Measurements from ENCODE around the gene HEG1.

HEG1 gene

DNA sequence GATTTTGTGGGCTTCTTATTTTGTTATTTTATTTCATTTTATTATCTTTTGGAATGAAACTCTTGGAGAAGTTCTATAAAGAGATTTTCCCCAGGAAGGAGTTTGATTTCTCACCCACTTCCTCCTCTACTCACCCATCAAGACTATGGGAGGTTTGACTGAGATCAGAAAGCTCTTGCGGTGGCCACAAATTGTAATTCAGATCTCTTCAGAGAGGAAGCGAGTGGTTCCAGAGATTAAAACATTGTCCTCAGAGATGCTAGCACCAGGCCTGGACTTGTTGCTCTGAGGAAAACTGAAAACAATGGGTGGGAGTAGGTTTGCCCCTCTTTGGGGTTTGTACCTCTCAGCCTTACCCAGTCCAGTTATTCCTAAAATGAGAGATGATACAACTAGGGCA, 113.2 kb downstream of the HEG1 start:
- Histone ChIP-seq H3K4me1 (ENCODE audit: control insufficient read depth in 1 of 2, insufficient read depth in 2 of 2, low read length in 2 of 2) (peaks cover 3 to 5% of the 10 kb centered on the region in 2 experiments), H3K36me3 (ENCODE audit: control insufficient read depth in 1 of 2, insufficient read depth in 2 of 2, low read length in 2 of 2) (no peaks in the 10 kb centered on the region), H3K79me1 (ENCODE audit: low read length) (no peaks in the 10 kb centered on the region), H2BK120ac (ENCODE audit: insufficient read depth, low read length, poor library complexity) (no peak overlapping the region), H3K9ac (ENCODE audit: low read length) (no peak overlapping the region), H3K9me3 (ENCODE audit: insufficient read depth, low read depth, low read length) (no peaks in the 10 kb centered on the region), H3K4ac (ENCODE audit: low read depth, low read length) (no peak overlapping the region), H2BK5ac (ENCODE audit: low read depth, low read length, poor library complexity) (no peak overlapping the region), H4K12ac (ENCODE audit: low read depth, low read length) (no peak overlapping the region), H3K23ac (ENCODE audit: low read length) (no peak overlapping the region), H3K4me2 (ENCODE audit: low read length) (no peak overlapping the region), H3K14ac (ENCODE audit: low read length) (no peak overlapping the region), H4K91ac (ENCODE audit: low read depth, low read length) (no peak overlapping the region), H3K18ac (ENCODE audit: low read length) (no peak overlapping the region), H2BK12ac (ENCODE audit: low read length) (no peak overlapping the region), H2AK5ac (ENCODE audit: low read length) (no peak overlapping the region), H3K27ac (ENCODE audit: low read depth, low read length) (no peak overlapping the region), H3K79me2 (ENCODE audit: control insufficient read depth, insufficient read depth, low read length, poor library complexity) (no peaks in the 10 kb centered on the region), H2AFZ (ENCODE audit: insufficient read depth, low read length, poor library complexity) (no peak overlapping the region), H4K8ac (ENCODE audit: low read depth, low read length) (no peak overlapping the region), H3K27me3 (ENCODE audit: insufficient read depth, low read length) (no peaks in the 10 kb centered on the region), H3K4me3 (ENCODE audit: low read depth, low read length) (no peak overlapping the region)
- DNase-seq: no peak
- WGBS (ENCODE audit: extremely low coverage, insufficient coverage, insufficient read length): no CpG with 5 or more reads among the region's 2 CpGs

DNA sequence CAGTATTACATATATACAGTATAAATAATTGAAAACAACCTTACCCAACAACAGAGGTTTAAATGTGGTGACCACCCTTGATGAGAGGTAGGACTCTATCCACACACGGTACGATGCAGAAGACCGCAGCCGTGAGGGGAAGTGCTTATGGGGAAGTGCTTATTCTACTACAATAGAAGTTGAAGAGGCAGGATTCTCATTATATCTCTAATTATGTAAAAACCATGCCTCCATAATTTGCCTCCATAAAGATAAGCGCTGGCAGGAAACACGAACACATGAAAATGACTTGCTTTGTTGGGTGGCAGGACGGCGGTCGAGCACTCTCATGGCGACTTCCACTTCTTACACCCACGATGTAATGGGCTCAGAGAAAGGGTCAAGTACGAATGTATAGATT, 114.0 kb downstream of the HEG1 start:
- H3K4me3 ChIP-seq (ENCODE audit: low read depth, low read length): no peak overlapping the region
- H3K14ac ChIP-seq (ENCODE audit: low read length): no peak overlapping the region
- no peak overlapping the region for H2AK5ac ChIP-seq (ENCODE audit: low read length)
- H3K23ac ChIP-seq (ENCODE audit: low read length): no peak overlapping the region
- H4K12ac ChIP-seq (ENCODE audit: low read depth, low read length): no peak overlapping the region
- no peak overlapping the region for H3K4ac ChIP-seq (ENCODE audit: low read depth, low read length)
- H3K4me1 ChIP-seq (ENCODE audit: control insufficient read depth in 1 of 2, insufficient read depth in 2 of 2, low read length in 2 of 2): peaks cover 3 to 5% of the 10 kb centered on the region in 2 experiments
- H2BK12ac ChIP-seq (ENCODE audit: low read length): no peak overlapping the region
- no peak for DNase-seq
- H4K91ac ChIP-seq (ENCODE audit: low read depth, low read length): no peak overlapping the region
- no peaks in the 10 kb centered on the region for H3K27me3 ChIP-seq (ENCODE audit: insufficient read depth, low read length)
- no peak overlapping the region for H4K8ac ChIP-seq (ENCODE audit: low read depth, low read length)
- H3K27ac ChIP-seq (ENCODE audit: low read depth, low read length): no peak overlapping the region
- no peaks in the 10 kb centered on the region for H3K36me3 ChIP-seq (ENCODE audit: control insufficient read depth in 1 of 2, insufficient read depth in 2 of 2, low read length in 2 of 2)
- no peaks in the 10 kb centered on the region for H3K9me3 ChIP-seq (ENCODE audit: insufficient read depth, low read depth, low read length)
- no peak overlapping the region for H3K9ac ChIP-seq (ENCODE audit: low read length)
- H2BK120ac ChIP-seq (ENCODE audit: insufficient read depth, low read length, poor library complexity): no peak overlapping the region
- no peak overlapping the region for H3K18ac ChIP-seq (ENCODE audit: low read length)
- H3K79me2 ChIP-seq (ENCODE audit: control insufficient read depth, insufficient read depth, low read length, poor library complexity): no peaks in the 10 kb centered on the region
- H2AFZ ChIP-seq (ENCODE audit: insufficient read depth, low read length, poor library complexity): no peak overlapping the region
- WGBS (ENCODE audit: extremely low coverage, insufficient coverage, insufficient read length): no CpG with 5 or more reads among the region's 12 CpGs
- H3K4me2 ChIP-seq (ENCODE audit: low read length): no peak overlapping the region
- H2BK5ac ChIP-seq (ENCODE audit: low read depth, low read length, poor library complexity): no peak overlapping the region
- H3K79me1 ChIP-seq (ENCODE audit: low read length): no peaks in the 10 kb centered on the region

- H3K4me3 ChIP-seq (ENCODE audit: low read depth, low read length): no peak overlapping the region
- H3K14ac ChIP-seq (ENCODE audit: low read length): no peak overlapping the region
- no peaks in the 10 kb centered on the region for H3K79me2 ChIP-seq (ENCODE audit: control insufficient read depth, insufficient read depth, low read length, poor library complexity)
- no peak overlapping the region for H3K23ac ChIP-seq (ENCODE audit: low read length)
- H2AFZ ChIP-seq (ENCODE audit: insufficient read depth, low read length, poor library complexity): no peak overlapping the region
- no peak overlapping the region for H2BK12ac ChIP-seq (ENCODE audit: low read length)
- H4K91ac ChIP-seq (ENCODE audit: low read depth, low read length): no peak overlapping the region
- no peak overlapping the region for H2BK5ac ChIP-seq (ENCODE audit: low read depth, low read length, poor library complexity)
- no peak overlapping the region for H3K4me2 ChIP-seq (ENCODE audit: low read length)
- no peaks in the 10 kb centered on the region for H3K9me3 ChIP-seq (ENCODE audit: insufficient read depth, low read depth, low read length)
- no peak overlapping the region for H2AK5ac ChIP-seq (ENCODE audit: low read length)
- no peaks in the 10 kb centered on the region for H3K27me3 ChIP-seq (ENCODE audit: insufficient read depth, low read length)
- H3K4me1 ChIP-seq (ENCODE audit: control insufficient read depth in 1 of 2, insufficient read depth in 2 of 2, low read length in 2 of 2): peaks cover 3 to 5% of the 10 kb centered on the region in 2 experiments
- no peak overlapping the region for H2BK120ac ChIP-seq (ENCODE audit: insufficient read depth, low read length, poor library complexity)
- H3K18ac ChIP-seq (ENCODE audit: low read length): no peak overlapping the region
- no peak overlapping the region for H4K8ac ChIP-seq (ENCODE audit: low read depth, low read length)
- H3K9ac ChIP-seq (ENCODE audit: low read length): no peak overlapping the region
- WGBS (ENCODE audit: extremely low coverage, insufficient coverage, insufficient read length): no CpG with 5 or more reads among the region's 4 CpGs
- H3K4ac ChIP-seq (ENCODE audit: low read depth, low read length): no peak overlapping the region
- H3K79me1 ChIP-seq (ENCODE audit: low read length): no peaks in the 10 kb centered on the region
- no peak overlapping the region for H4K12ac ChIP-seq (ENCODE audit: low read depth, low read length)
- DNase-seq: no peak
- no peaks in the 10 kb centered on the region for H3K36me3 ChIP-seq (ENCODE audit: control insufficient read depth in 1 of 2, insufficient read depth in 2 of 2, low read length in 2 of 2)
- no peak overlapping the region for H3K27ac ChIP-seq (ENCODE audit: low read depth, low read length)
Measured at GRCh38 chr3:124939661-124940060, 116.1 kb downstream of the HEG1 start.

- H3K79me1 ChIP-seq (ENCODE audit: low read length): no peaks in the 10 kb centered on the region
- H2AFZ ChIP-seq (ENCODE audit: insufficient read depth, low read length, poor library complexity): no peak overlapping the region
- no peak overlapping the region for H2BK5ac ChIP-seq (ENCODE audit: low read depth, low read length, poor library complexity)
- peaks cover 3 to 5% of the 10 kb centered on the region in 2 experiments for H3K4me1 ChIP-seq (ENCODE audit: control insufficient read depth in 1 of 2, insufficient read depth in 2 of 2, low read length in 2 of 2)
- no peak overlapping the region for H3K4ac ChIP-seq (ENCODE audit: low read depth, low read length)
- DNase-seq: no peak
- no peak overlapping the region for H3K18ac ChIP-seq (ENCODE audit: low read length)
- WGBS (ENCODE audit: extremely low coverage, insufficient coverage, insufficient read length): no CpG with 5 or more reads among the region's 5 CpGs
- no peak overlapping the region for H3K23ac ChIP-seq (ENCODE audit: low read length)
- H2AK5ac ChIP-seq (ENCODE audit: low read length): no peak overlapping the region
- no peaks in the 10 kb centered on the region for H3K36me3 ChIP-seq (ENCODE audit: control insufficient read depth in 1 of 2, insufficient read depth in 2 of 2, low read length in 2 of 2)
- H3K4me3 ChIP-seq (ENCODE audit: low read depth, low read length): no peak overlapping the region
- H2BK120ac ChIP-seq (ENCODE audit: insufficient read depth, low read length, poor library complexity): no peak overlapping the region
- no peaks in the 10 kb centered on the region for H3K27me3 ChIP-seq (ENCODE audit: insufficient read depth, low read length)
- no peak overlapping the region for H4K12ac ChIP-seq (ENCODE audit: low read depth, low read length)
- H2BK12ac ChIP-seq (ENCODE audit: low read length): no peak overlapping the region
- no peak overlapping the region for H3K27ac ChIP-seq (ENCODE audit: low read depth, low read length)
- H3K4me2 ChIP-seq (ENCODE audit: low read length): no peak overlapping the region
- H4K8ac ChIP-seq (ENCODE audit: low read depth, low read length): no peak overlapping the region
- no peak overlapping the region for H4K91ac ChIP-seq (ENCODE audit: low read depth, low read length)
- H3K79me2 ChIP-seq (ENCODE audit: control insufficient read depth, insufficient read depth, low read length, poor library complexity): no peaks in the 10 kb centered on the region
- H3K9me3 ChIP-seq (ENCODE audit: insufficient read depth, low read depth, low read length): no peaks in the 10 kb centered on the region
- H3K9ac ChIP-seq (ENCODE audit: low read length): no peak overlapping the region
- H3K14ac ChIP-seq (ENCODE audit: low read length): no peak overlapping the region
Measured at GRCh38 chr3:124938896-124939295, 116.9 kb downstream of the HEG1 start.

All from trophoblast cell (in vitro differentiated cells and primary cell).